Trophoblast cell (in vitro differentiated cells and primary cell): Measurements from ENCODE around the gene PAX1.

Experiments used
- DNase-seq, 2 donors: peaks; one replicate each; pipeline ENCODE4 v3.0.0-alpha.2; 2016
- H2AFZ ChIP-seq: 2 replicates; pipeline ENCODE4 v1.6.1; 2013; ENCODE audit warnings: low read length, moderate library complexity, mild to moderate bottlenecking; ENCODE audit not compliant: insufficient read depth, poor library complexity
- H2AK5ac ChIP-seq: 2 replicates; pipeline ENCODE4 v1.6.1; 2013; ENCODE audit warnings: mild to moderate bottlenecking, low read length
- H2BK120ac ChIP-seq: 2 replicates; pipeline ENCODE4 v1.6.1; 2013; ENCODE audit warnings: low read length, mild to moderate bottlenecking, moderate library complexity; ENCODE audit not compliant: insufficient read depth, poor library complexity
- H2BK12ac ChIP-seq: 2 replicates; pipeline ENCODE4 v1.6.1; 2013; ENCODE audit warnings: mild to moderate bottlenecking, low read length, moderate library complexity
- H2BK5ac ChIP-seq: 2 replicates; pipeline ENCODE4 v1.6.1; 2013; ENCODE audit warnings: low read length, low read depth, moderate library complexity, mild to moderate bottlenecking; ENCODE audit not compliant: poor library complexity
- H3K14ac ChIP-seq: 2 replicates; pipeline ENCODE4 v1.6.1; 2013; ENCODE audit warnings: mild to moderate bottlenecking, low read length
- H3K18ac ChIP-seq: 2 replicates; pipeline ENCODE4 v1.6.1; 2013; ENCODE audit warnings: mild to moderate bottlenecking, low read length
- H3K23ac ChIP-seq: 2 replicates; pipeline ENCODE4 v1.6.1; 2013; ENCODE audit warnings: low read length
- H3K27ac ChIP-seq: 2 replicates; pipeline ENCODE4 v1.5.1; 2013; ENCODE audit warnings: low read depth, mild to moderate bottlenecking, inconsistent platforms, low read length, moderate library complexity
- H3K27me3 ChIP-seq: 2 replicates; pipeline ENCODE4 v1.6.1; 2013; ENCODE audit warnings: inconsistent platforms, mild to moderate bottlenecking, low read length, moderate library complexity; ENCODE audit not compliant: insufficient read depth
- H3K36me3 ChIP-seq, 2 experiments: 1 replicate in 1 of 2; 2 replicates in 1 of 2; pipeline ENCODE4 v1.6.1; 2013; ENCODE audit warnings: low read length in 2 of 2, mild to moderate bottlenecking in 2 of 2, moderate library complexity in 1 of 2; ENCODE audit not compliant: insufficient read depth in 2 of 2, control insufficient read depth in 1 of 2
- H3K4ac ChIP-seq: 2 replicates; pipeline ENCODE4 v1.6.1; 2013; ENCODE audit warnings: low read depth, mild to moderate bottlenecking, low read length, moderate library complexity
- H3K4me1 ChIP-seq, 2 experiments: 1 replicate in 1 of 2; 2 replicates in 1 of 2; pipeline ENCODE4 v1.6.1; 2013; ENCODE audit warnings: low read length in 2 of 2, mild to moderate bottlenecking in 2 of 2, moderate library complexity in 1 of 2; ENCODE audit not compliant: insufficient read depth in 2 of 2, control insufficient read depth in 1 of 2
- H3K4me2 ChIP-seq: 2 replicates; pipeline ENCODE4 v1.6.1; 2013; ENCODE audit warnings: inconsistent platforms, mild to moderate bottlenecking, low read length, moderate library complexity
- H3K4me3 ChIP-seq: 2 replicates; pipeline ENCODE4 v1.5.1; 2013; ENCODE audit warnings: mild to moderate bottlenecking, low read depth, low read length, inconsistent platforms
- H3K79me1 ChIP-seq: one replicate; pipeline ENCODE4 v1.6.1; 2013; ENCODE audit warnings: low read length
- H3K79me2 ChIP-seq: 2 replicates; pipeline ENCODE4 v1.6.1; 2013; ENCODE audit warnings: low read length, mild to moderate bottlenecking; ENCODE audit not compliant: control insufficient read depth, insufficient read depth, poor library complexity
- H3K9ac ChIP-seq: 2 replicates; pipeline ENCODE4 v1.6.1; 2013; ENCODE audit warnings: mild to moderate bottlenecking, low read length
- H3K9me3 ChIP-seq: 2 replicates; pipeline ENCODE4 v1.6.1; 2013; ENCODE audit warnings: low read depth, mild to moderate bottlenecking, control low read depth, inconsistent platforms, low read length; ENCODE audit not compliant: insufficient read depth
- H4K12ac ChIP-seq: 2 replicates; pipeline ENCODE4 v1.6.1; 2013; ENCODE audit warnings: low read depth, mild to moderate bottlenecking, low read length, moderate library complexity
- H4K8ac ChIP-seq: 2 replicates; pipeline ENCODE4 v1.6.1; 2013; ENCODE audit warnings: low read depth, mild to moderate bottlenecking, low read length, moderate library complexity
- H4K91ac ChIP-seq: one replicate; pipeline ENCODE4 v1.6.1; 2013; ENCODE audit warnings: low read depth, mild to moderate bottlenecking, low read length, moderate library complexity
- WGBS: extraction: QIAGEN DNeasy Blood & Tissue Kit; methylation state at CpG from one replicate; pipeline ENCODE4 v1.1.7; 2013; ENCODE audit warnings: missing lambda C conversion rate; ENCODE audit not compliant: insufficient read length, insufficient coverage; ENCODE audit errors: extremely low coverage; 5-methylcytosine and 5-hydroxymethylcytosine counted together

The PAX1 gene

DNA sequence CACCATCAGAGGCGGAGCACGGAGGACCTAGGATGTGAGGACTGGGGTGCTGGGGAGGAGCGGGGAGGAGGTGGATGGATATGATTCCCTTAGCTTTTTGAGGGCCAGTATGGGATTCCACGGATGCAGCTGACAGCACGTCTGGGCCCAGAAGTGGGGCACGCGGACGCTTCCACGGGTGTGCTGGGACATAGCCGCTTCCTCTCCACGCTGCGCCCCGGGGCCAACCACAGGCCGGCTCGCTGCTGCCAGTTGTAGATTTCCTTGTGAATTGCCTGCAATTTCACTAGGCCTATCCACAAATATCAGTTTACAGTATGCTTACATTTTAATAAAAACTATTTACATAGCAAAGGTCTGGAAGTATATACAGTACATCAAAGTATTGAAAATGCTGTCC lies 23.9 kb downstream of the PAX1 start:
- Histone ChIP-seq H3K79me1 (no peaks in the 10 kb centered on the region), H3K27ac (no peak overlapping the region), H3K9me3 (no peaks in the 10 kb centered on the region), H3K4ac (no peak overlapping the region), H2AFZ (no peak overlapping the region), H3K4me1 (peaks cover 6 to 7% of the 10 kb centered on the region in 2 experiments), H2BK12ac (no peak overlapping the region), H3K4me3 (peak overlapping the region; percentile 23), H3K27me3 (no peaks in the 10 kb centered on the region), H3K14ac (no peak overlapping the region), H2BK5ac (no peak overlapping the region), H2AK5ac (no peak overlapping the region), H4K91ac (no peak overlapping the region), H3K36me3 (peaks cover 0 to 1% of the 10 kb centered on the region in 2 experiments), H3K4me2 (no peak overlapping the region), H3K9ac (no peak overlapping the region), H3K79me2 (no peaks in the 10 kb centered on the region), H4K8ac (no peak overlapping the region), H2BK120ac (no peak overlapping the region), H4K12ac (no peak overlapping the region), H3K23ac (no peak overlapping the region), H3K18ac (no peak overlapping the region)
- DNase-seq, result no peak
- WGBS, result no CpG with 5 or more reads among the region's 15 CpGs

DNA sequence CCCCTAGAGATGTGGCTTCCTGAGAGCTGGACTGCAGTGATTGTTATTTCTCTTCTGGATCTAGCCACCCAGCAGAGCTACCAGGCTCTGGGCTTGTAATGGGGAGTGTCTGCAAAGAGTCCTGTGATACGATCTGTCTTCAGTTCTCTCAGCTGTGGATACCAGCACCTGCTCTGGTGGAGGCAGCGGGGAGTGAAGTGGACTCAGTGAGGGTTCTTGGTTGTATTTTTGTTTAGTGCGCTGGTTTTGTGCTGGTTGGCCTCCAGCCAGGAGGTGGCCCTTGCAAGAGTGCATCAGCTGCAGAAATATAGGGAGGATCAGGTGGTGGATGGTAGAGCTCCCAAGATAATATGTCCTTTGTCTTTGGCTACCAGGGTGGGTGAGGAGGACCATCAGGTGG lies 33.7 kb downstream of the PAX1 start:
- H3K27me3 ChIP-seq, result no peaks in the 10 kb centered on the region
- H3K4me3 ChIP-seq, result no peak overlapping the region
- no peak overlapping the region for H2BK5ac ChIP-seq
- H3K79me2 ChIP-seq, result no peaks in the 10 kb centered on the region
- no peak overlapping the region for H3K4ac ChIP-seq
- H3K23ac ChIP-seq, result no peak overlapping the region
- H3K4me2 ChIP-seq, result no peak overlapping the region
- no peaks in the 10 kb centered on the region for H3K36me3 ChIP-seq
- peaks cover 8% of the 10 kb centered on the region for H3K9me3 ChIP-seq
- H2AK5ac ChIP-seq, result no peak overlapping the region
- no peak overlapping the region for H4K91ac ChIP-seq
- H3K79me1 ChIP-seq, result no peaks in the 10 kb centered on the region
- H2BK120ac ChIP-seq, result no peak overlapping the region
- H3K18ac ChIP-seq, result no peak overlapping the region
- H3K27ac ChIP-seq, result no peak overlapping the region
- no peak overlapping the region for H4K12ac ChIP-seq
- no CpG with 5 or more reads among the region's 3 CpGs for WGBS
- peaks cover 0 to 3% of the 10 kb centered on the region in 2 experiments for H3K4me1 ChIP-seq
- H3K14ac ChIP-seq, result no peak overlapping the region
- no peak overlapping the region for H2AFZ ChIP-seq
- H2BK12ac ChIP-seq, result no peak overlapping the region
- no peak overlapping the region for H4K8ac ChIP-seq
- no peak overlapping the region for H3K9ac ChIP-seq
- peak; percentile 44 to 60 for DNase-seq

DNA sequence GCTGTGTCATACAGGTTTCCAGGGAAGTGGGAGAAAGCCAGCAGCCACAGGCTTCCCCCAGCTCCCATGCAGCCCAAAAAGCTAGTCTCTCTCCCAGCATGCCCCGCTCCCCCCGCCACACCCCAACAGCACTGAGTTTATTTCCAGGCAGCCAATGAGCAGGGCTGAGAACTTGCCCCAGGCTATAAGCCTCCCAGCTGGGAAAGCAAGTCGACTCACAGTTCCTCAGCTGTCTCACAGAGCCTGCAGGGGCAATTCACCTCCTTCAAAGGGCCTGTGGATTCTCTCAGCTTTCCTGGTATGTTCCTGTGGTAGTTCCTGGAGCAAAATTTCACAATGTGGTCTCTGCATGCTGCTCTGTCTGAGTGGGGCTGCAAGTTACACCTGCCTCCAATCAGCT lies 34.2 kb downstream of the PAX1 start:
- Histone ChIP-seq H3K4me1 (peaks cover 0 to 3% of the 10 kb centered on the region in 2 experiments), H3K9me3 (peaks cover 8% of the 10 kb centered on the region), H2BK5ac (no peak overlapping the region), H3K79me1 (no peaks in the 10 kb centered on the region), H3K4ac (no peak overlapping the region), H3K9ac (no peak overlapping the region), H2BK12ac (no peak overlapping the region), H3K27me3 (no peaks in the 10 kb centered on the region), H4K91ac (no peak overlapping the region), H3K36me3 (no peaks in the 10 kb centered on the region), H2AK5ac (no peak overlapping the region), H3K14ac (no peak overlapping the region), H3K27ac (no peak overlapping the region), H2AFZ (no peak overlapping the region), H3K23ac (no peak overlapping the region), H3K79me2 (no peaks in the 10 kb centered on the region), H3K4me3 (no peak overlapping the region), H3K4me2 (no peak overlapping the region), H2BK120ac (no peak overlapping the region), H4K12ac (no peak overlapping the region), H4K8ac (no peak overlapping the region), H3K18ac (no peak overlapping the region)
- DNase-seq, result peak; percentile 88 to 90
- WGBS, result no CpG with 5 or more reads among the region's 3 CpGs

DNA sequence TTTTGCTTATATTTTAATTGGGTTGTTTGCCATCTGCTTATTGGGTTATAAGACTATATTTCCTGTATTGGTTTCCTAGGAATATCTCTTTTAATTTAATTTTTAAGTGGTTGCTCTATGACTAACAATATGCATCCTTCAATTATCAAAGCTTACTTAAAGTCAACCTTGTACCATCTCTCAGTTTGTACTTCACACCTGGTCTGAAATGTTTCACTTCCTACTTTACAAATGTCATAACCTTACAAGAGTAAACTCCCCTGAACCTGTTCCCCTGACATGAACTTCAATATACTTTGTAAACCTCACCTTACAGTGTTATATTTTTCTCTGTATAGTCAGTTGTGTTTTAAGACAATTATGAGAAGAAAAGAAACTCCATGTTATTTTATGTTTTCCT lies 35.8 kb downstream of the PAX1 start:
- H2BK120ac ChIP-seq, result no peak overlapping the region
- H3K27ac ChIP-seq, result no peak overlapping the region
- H2BK5ac ChIP-seq, result no peak overlapping the region
- H3K14ac ChIP-seq, result no peak overlapping the region
- H3K4me3 ChIP-seq, result no peak overlapping the region
- no peak overlapping the region for H4K91ac ChIP-seq
- H3K36me3 ChIP-seq, result no peaks in the 10 kb centered on the region
- no peaks in the 10 kb centered on the region for H3K79me2 ChIP-seq
- no peak overlapping the region for H3K4ac ChIP-seq
- no peak overlapping the region for H2AFZ ChIP-seq
- no peak overlapping the region for H4K8ac ChIP-seq
- no peak overlapping the region for H3K18ac ChIP-seq
- H3K27me3 ChIP-seq, result no peaks in the 10 kb centered on the region
- DNase-seq, result no peak
- no peak overlapping the region for H2AK5ac ChIP-seq
- H4K12ac ChIP-seq, result no peak overlapping the region
- H3K9me3 ChIP-seq, result peaks cover 8% of the 10 kb centered on the region
- peaks cover 0 to 3% of the 10 kb centered on the region in 2 experiments for H3K4me1 ChIP-seq
- no peak overlapping the region for H3K9ac ChIP-seq
- H3K23ac ChIP-seq, result no peak overlapping the region
- H3K79me1 ChIP-seq, result no peaks in the 10 kb centered on the region
- no peak overlapping the region for H2BK12ac ChIP-seq
- no peak overlapping the region for H3K4me2 ChIP-seq
